Measurements from ENCODE around the gene SLC7A6. TPM values are rescaled to one million over a fixed set of nuclear protein-coding genes. Genes with fewer than 3 reads are reported as not detected.

SLC7A6 gene
- total RNA-seq, 1 experiment from 2014 or later: 28.5 TPM

DNA sequence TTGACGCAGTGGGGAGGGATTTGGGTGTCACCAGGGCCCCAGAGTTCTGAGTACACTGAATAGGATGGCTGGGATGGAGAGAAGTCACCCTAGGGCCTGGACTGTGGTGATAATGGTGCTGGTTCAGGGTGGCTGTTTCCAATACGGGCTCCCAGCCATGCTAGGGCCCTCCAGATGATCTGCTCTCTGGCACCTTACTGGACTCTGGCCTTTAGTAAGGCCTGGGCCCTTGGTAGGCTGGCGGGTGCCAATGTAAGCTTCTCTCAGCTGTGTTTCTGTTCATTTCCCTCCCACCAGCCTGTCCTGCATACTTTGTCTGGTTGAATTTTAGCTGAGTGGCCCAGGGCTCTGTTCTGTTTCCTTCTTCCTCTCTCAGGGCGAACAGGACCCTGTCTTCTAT is 16.4 kb upstream of the SLC7A6 start (continued):
- TF ChIP-seq, protein P1, sequence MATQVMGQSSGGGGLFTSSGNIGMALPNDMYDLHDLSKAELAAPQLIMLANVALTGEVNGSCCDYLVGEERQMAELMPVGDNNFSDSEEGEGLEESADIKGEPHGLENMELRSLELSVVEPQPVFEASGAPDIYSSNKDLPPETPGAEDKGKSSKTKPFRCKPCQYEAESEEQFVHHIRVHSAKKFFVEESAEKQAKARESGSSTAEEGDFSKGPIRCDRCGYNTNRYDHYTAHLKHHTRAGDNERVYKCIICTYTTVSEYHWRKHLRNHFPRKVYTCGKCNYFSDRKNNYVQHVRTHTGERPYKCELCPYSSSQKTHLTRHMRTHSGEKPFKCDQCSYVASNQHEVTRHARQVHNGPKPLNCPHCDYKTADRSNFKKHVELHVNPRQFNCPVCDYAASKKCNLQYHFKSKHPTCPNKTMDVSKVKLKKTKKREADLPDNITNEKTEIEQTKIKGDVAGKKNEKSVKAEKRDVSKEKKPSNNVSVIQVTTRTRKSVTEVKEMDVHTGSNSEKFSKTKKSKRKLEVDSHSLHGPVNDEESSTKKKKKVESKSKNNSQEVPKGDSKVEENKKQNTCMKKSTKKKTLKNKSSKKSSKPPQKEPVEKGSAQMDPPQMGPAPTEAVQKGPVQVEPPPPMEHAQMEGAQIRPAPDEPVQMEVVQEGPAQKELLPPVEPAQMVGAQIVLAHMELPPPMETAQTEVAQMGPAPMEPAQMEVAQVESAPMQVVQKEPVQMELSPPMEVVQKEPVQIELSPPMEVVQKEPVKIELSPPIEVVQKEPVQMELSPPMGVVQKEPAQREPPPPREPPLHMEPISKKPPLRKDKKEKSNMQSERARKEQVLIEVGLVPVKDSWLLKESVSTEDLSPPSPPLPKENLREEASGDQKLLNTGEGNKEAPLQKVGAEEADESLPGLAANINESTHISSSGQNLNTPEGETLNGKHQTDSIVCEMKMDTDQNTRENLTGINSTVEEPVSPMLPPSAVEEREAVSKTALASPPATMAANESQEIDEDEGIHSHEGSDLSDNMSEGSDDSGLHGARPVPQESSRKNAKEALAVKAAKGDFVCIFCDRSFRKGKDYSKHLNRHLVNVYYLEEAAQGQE (IDR thresholded peaks at IDR 0.05; ENCODE audit: low read depth): no peak
- TF ChIP-seq SP1 (IDR thresholded peaks at IDR 0.05; ENCODE audit: low read depth): no peak
- no peak for TF ChIP-seq EZH2phosphoT487 (IDR thresholded peaks at IDR 0.05; ENCODE audit: borderline replicate concordance)
- TF ChIP-seq CEBPB (IDR thresholded peaks at IDR 0.05; ENCODE audit: low read depth): no peak
- TF ChIP-seq CBX3 (IDR thresholded peaks at IDR 0.05; ENCODE audit: low read depth): no peak
- no peak for TF ChIP-seq POLR2A (IDR thresholded peaks at IDR 0.05; ENCODE audit: borderline replicate concordance, extremely low read depth, insufficient read depth, insufficient read length)
- no peak for TF ChIP-seq ZNF274 (IDR thresholded peaks at IDR 0.05; ENCODE audit: low read depth, low read length)

- POLR2A ChIA-PET: no interaction called here
- H3K4me2 ChIP-seq (ENCODE audit: low read length): no peak overlapping the region
- H3K4me1 ChIP-seq (ENCODE audit: control insufficient read depth in 1 of 2, insufficient read depth in 2 of 2, low read length in 2 of 2): peaks cover 5 to 19% of the 10 kb centered on the region in 2 experiments; a peak in 3 of 4 replicates
- no peak overlapping the region for H2AFZ ChIP-seq (ENCODE audit: low read depth, low read length, poor library complexity, severe bottlenecking)
- H3K36me3 ChIP-seq (ENCODE audit: control insufficient read depth in 1 of 2, insufficient read depth in 2 of 2, low read length in 2 of 2): peaks cover 0 to 2% of the 10 kb centered on the region in 2 experiments; a peak in 2 of 4 replicates
- no TSS peak for BruUV-seq (replicated peaks)
- H3K27me3 ChIP-seq (ENCODE audit: insufficient read depth, low read length): no peaks in the 10 kb centered on the region
- no peak overlapping the region for H3K4me3 ChIP-seq (replicated peaks in 1 of 2; ENCODE audit: low read depth in 1 of 2, low read length in 2 of 2)
- H3K9me3 ChIP-seq (ENCODE audit: control insufficient read depth in 1 of 2, insufficient read depth in 1 of 2, low read depth in 1 of 2, low read length in 2 of 2): no peaks in the 10 kb centered on the region
- no peak overlapping the region for H3K9ac ChIP-seq (ENCODE audit: low read length)
- H4K20me1 ChIP-seq (ENCODE audit: insufficient read depth): no peaks in the 10 kb centered on the region
- RAD21 ChIA-PET (ENCODE audit: low non-redundant PET in 1 of 2, low total read pairs in 2 of 2, uncharacterized antibody in 2 of 2, unreplicated experiment in 2 of 2): no interaction called here
- CTCF ChIA-PET: no interaction called here
- TF ChIP-seq CEBPB (IDR thresholded peaks at IDR 0.05; ENCODE audit: low read depth) (no peak), EZH2 (IDR thresholded peaks at IDR 0.05) (no peak), EGR1 (IDR thresholded peaks at IDR 0.05; ENCODE audit: low read depth) (no peak), SIN3A (IDR thresholded peaks at IDR 0.05; ENCODE audit: low read depth) (no peak), RAD21 (IDR thresholded peaks at IDR 0.05; ENCODE audit: low read depth) (no peak), POLR2A (IDR thresholded peaks at IDR 0.05; ENCODE audit: borderline replicate concordance, extremely low read depth, insufficient read depth, insufficient read length) (no peak)
- ATAC-seq (no peak), DNase-seq (ENCODE audit: low read depth, low spot score) (no peak)
- intact Hi-C loops (cut with micrococcal nuclease): no loop called here
- peaks cover 10% of the 10 kb centered on the region; the same call in 1 of the 2 replicates for H3K79me2 ChIP-seq (ENCODE audit: insufficient read depth, low read length)
- no peaks in the 10 kb centered on the region for H3K9me2 ChIP-seq (ENCODE audit: insufficient read depth)
- no peak overlapping the region for H3K27ac ChIP-seq (ENCODE audit: low read depth, low read length)
These were observed 15.0 kb upstream of the SLC7A6 start for GRCh38 chr16:68249371-68249770.

All from HCT116 (cell line).